ENCODE measurements around the gene CWC27.

The CWC27 gene

DNA sequence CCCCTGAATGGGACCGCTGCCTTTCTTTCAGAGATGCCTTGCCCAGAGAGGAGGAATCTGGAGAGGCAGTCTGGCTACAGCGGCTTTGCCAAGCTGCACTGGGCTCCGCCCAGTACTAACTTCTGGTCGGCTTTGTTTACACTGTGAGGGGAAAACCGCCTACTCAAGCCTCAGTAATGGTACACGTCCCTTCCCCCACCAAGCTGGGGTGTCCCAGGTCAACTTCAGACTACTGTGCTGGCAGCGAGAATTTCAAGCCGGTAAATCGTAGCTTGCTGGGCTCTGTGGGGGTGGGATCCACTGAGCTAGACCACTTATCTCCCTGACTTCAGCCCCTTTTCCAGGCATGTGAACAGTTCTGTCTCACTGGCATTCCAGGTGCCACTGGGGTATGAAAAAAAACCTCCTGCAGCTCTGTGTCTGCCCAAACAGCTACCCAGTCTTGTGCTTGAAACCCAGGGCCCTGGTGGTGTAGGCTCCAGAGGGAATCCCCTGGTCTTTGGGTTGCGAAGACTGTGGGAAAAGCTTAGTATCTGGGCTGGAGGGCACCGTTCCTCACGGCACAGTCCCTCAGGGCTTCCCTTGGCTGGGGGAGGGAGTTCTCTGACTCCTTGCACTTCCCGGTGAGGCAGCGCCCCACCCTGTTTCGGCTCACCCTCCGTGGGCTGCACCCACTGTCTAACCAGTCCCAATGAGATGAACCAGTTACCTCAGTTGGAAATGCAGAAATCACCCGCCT is 171.2 kb downstream of the CWC27 start (continued):
- TF ChIP-seq, protein P1, sequence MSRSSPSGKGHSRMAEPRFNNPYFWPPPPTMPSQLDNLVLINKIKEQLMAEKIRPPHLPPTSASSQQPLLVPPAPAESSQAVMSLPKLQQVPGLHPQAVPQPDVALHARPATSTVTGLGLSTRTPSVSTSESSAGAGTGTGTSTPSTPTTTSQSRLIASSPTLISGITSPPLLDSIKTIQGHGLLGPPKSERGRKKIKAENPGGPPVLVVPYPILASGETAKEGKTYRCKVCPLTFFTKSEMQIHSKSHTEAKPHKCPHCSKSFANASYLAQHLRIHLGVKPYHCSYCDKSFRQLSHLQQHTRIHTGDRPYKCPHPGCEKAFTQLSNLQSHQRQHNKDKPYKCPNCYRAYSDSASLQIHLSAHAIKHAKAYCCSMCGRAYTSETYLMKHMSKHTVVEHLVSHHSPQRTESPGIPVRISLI (tag by site-specific recombination; IDR thresholded peaks at IDR 0.05), result 0 out of 2 replicates have a peak, but pooled peaks have one; percentile 30
- TF ChIP-seq, protein P2, sequence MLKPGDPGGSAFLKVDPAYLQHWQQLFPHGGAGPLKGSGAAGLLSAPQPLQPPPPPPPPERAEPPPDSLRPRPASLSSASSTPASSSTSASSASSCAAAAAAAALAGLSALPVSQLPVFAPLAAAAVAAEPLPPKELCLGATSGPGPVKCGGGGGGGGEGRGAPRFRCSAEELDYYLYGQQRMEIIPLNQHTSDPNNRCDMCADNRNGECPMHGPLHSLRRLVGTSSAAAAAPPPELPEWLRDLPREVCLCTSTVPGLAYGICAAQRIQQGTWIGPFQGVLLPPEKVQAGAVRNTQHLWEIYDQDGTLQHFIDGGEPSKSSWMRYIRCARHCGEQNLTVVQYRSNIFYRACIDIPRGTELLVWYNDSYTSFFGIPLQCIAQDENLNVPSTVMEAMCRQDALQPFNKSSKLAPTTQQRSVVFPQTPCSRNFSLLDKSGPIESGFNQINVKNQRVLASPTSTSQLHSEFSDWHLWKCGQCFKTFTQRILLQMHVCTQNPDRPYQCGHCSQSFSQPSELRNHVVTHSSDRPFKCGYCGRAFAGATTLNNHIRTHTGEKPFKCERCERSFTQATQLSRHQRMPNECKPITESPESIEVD (tag by site-specific recombination; IDR thresholded peaks at IDR 0.05), result peak; percentile 35; the same call in 1 of the 2 replicates
- TF ChIP-seq ZNF350 (tag by site-specific recombination; IDR thresholded peaks at IDR 0.05), result no peak
- peak; percentile 34; the same call in 1 of the 2 replicates for TF ChIP-seq GLIS1 (tag by site-specific recombination; IDR thresholded peaks at IDR 0.05)
- TF ChIP-seq GLI2 (tag by site-specific recombination; IDR thresholded peaks at IDR 0.05; ENCODE audit: borderline replicate concordance, low read depth), result no peak
- no peak for TF ChIP-seq ZNF544 (tag by site-specific recombination; IDR thresholded peaks at IDR 0.05)
- TF ChIP-seq EGR2 (tag by site-specific recombination; IDR thresholded peaks at IDR 0.05; ENCODE audit: low read depth), result peak; percentile 65
- TF ChIP-seq, protein P3, sequence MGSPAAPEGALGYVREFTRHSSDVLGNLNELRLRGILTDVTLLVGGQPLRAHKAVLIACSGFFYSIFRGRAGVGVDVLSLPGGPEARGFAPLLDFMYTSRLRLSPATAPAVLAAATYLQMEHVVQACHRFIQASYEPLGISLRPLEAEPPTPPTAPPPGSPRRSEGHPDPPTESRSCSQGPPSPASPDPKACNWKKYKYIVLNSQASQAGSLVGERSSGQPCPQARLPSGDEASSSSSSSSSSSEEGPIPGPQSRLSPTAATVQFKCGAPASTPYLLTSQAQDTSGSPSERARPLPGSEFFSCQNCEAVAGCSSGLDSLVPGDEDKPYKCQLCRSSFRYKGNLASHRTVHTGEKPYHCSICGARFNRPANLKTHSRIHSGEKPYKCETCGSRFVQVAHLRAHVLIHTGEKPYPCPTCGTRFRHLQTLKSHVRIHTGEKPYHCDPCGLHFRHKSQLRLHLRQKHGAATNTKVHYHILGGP (tag by site-specific recombination; IDR thresholded peaks at IDR 0.05), result no peak
- TF ChIP-seq, protein P4, sequence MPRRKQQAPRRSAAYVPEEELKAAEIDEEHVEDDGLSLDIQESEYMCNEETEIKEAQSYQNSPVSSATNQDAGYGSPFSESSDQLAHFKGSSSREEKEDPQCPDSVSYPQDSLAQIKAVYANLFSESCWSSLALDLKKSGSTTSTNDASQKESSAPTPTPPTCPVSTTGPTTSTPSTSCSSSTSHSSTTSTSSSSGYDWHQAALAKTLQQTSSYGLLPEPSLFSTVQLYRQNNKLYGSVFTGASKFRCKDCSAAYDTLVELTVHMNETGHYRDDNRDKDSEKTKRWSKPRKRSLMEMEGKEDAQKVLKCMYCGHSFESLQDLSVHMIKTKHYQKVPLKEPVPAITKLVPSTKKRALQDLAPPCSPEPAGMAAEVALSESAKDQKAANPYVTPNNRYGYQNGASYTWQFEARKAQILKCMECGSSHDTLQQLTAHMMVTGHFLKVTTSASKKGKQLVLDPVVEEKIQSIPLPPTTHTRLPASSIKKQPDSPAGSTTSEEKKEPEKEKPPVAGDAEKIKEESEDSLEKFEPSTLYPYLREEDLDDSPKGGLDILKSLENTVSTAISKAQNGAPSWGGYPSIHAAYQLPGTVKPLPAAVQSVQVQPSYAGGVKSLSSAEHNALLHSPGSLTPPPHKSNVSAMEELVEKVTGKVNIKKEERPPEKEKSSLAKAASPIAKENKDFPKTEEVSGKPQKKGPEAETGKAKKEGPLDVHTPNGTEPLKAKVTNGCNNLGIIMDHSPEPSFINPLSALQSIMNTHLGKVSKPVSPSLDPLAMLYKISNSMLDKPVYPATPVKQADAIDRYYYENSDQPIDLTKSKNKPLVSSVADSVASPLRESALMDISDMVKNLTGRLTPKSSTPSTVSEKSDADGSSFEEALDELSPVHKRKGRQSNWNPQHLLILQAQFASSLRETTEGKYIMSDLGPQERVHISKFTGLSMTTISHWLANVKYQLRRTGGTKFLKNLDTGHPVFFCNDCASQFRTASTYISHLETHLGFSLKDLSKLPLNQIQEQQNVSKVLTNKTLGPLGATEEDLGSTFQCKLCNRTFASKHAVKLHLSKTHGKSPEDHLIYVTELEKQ (tag by site-specific recombination; IDR thresholded peaks at IDR 0.05; ENCODE audit: borderline replicate concordance), result no peak
- TF ChIP-seq ZNF10 (tag by site-specific recombination; IDR thresholded peaks at IDR 0.05), result no peak
- TF ChIP-seq ZNF624 (tag by site-specific recombination; IDR thresholded peaks at IDR 0.05), result no peak
- TF ChIP-seq, protein P5, sequence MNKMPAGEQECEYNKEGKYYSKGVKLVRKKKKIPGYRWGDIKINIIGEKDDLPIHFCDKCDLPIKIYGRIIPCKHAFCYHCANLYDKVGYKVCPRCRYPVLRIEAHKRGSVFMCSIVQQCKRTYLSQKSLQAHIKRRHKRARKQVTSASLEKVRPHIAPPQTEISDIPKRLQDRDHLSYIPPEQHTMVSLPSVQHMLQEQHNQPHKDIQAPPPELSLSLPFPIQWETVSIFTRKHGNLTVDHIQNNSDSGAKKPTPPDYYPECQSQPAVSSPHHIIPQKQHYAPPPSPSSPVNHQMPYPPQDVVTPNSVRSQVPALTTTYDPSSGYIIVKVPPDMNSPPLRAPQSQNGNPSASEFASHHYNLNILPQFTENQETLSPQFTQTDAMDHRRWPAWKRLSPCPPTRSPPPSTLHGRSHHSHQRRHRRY (tag by site-specific recombination; IDR thresholded peaks at IDR 0.05), result no peak
- TF ChIP-seq ZNF169 (tag by site-specific recombination; IDR thresholded peaks at IDR 0.05), result no peak
- no peak for TF ChIP-seq ZNF302 (tag by site-specific recombination; IDR thresholded peaks at IDR 0.05; ENCODE audit: low read depth)
- peak; percentile 85 for TF ChIP-seq OSR2 (tag by site-specific recombination; IDR thresholded peaks at IDR 0.05)
- no peak for TF ChIP-seq ZNF311 (tag by site-specific recombination; IDR thresholded peaks at IDR 0.05; ENCODE audit: borderline replicate concordance)
- TF ChIP-seq FEZF1 (tag by site-specific recombination; IDR thresholded peaks at IDR 0.05), result no peak
- peak; percentile 12 for TF ChIP-seq SETDB1 (IDR thresholded peaks at IDR 0.05; ENCODE audit: insufficient read length, low read length)
- peak; percentile 51; the same call in 1 of the 2 replicates for TF ChIP-seq GLIS2 (tag by site-specific recombination; IDR thresholded peaks at IDR 0.05)
- TF ChIP-seq ZNF335 (tag by site-specific recombination; conservative IDR thresholded peaks at IDR 0.05), result peak; percentile 30; the same call in 1 of the 2 replicates
- TF ChIP-seq, protein P6, sequence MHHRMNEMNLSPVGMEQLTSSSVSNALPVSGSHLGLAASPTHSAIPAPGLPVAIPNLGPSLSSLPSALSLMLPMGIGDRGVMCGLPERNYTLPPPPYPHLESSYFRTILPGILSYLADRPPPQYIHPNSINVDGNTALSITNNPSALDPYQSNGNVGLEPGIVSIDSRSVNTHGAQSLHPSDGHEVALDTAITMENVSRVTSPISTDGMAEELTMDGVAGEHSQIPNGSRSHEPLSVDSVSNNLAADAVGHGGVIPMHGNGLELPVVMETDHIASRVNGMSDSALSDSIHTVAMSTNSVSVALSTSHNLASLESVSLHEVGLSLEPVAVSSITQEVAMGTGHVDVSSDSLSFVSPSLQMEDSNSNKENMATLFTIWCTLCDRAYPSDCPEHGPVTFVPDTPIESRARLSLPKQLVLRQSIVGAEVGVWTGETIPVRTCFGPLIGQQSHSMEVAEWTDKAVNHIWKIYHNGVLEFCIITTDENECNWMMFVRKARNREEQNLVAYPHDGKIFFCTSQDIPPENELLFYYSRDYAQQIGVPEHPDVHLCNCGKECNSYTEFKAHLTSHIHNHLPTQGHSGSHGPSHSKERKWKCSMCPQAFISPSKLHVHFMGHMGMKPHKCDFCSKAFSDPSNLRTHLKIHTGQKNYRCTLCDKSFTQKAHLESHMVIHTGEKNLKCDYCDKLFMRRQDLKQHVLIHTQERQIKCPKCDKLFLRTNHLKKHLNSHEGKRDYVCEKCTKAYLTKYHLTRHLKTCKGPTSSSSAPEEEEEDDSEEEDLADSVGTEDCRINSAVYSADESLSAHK (tag by site-specific recombination; IDR thresholded peaks at IDR 0.05), result no peak
- TF ChIP-seq ZNF600 (tag by site-specific recombination; IDR thresholded peaks at IDR 0.05), result 0 out of 2 replicates have a peak, but pooled peaks have one; percentile 29
- no peak for TF ChIP-seq ZNF394 (tag by site-specific recombination; IDR thresholded peaks at IDR 0.05; ENCODE audit: borderline replicate concordance)
- no peak for TF ChIP-seq ZNF629 (tag by site-specific recombination; IDR thresholded peaks at IDR 0.05)
- no peak for TF ChIP-seq ZNF623 (tag by site-specific recombination; IDR thresholded peaks at IDR 0.05)
